ENCODE measurements around the gene CLEC18B.

- TF ChIP-seq ZFX (IDR thresholded peaks at IDR 0.05; ENCODE audit: borderline replicate concordance) (no peak), CTCF (IDR thresholded peaks at IDR 0.05) (no peak)
These were observed 33.9 kb upstream of the CLEC18B start for GRCh38 chr16:74455213-74455612.

All from 22Rv1 (cell line).